GM19438 (cell line): ENCODE measurements around the gene ZNF205.

Source experiments
- ATAC-seq: cut with Tn5 transposase; IDR thresholded peaks from one replicate; pipeline ENCODE4 v1.9.1; 2021; ENCODE audit warnings: low read depth; ENCODE audit not compliant: unreplicated experiment

The ZNF205 gene

DNA sequence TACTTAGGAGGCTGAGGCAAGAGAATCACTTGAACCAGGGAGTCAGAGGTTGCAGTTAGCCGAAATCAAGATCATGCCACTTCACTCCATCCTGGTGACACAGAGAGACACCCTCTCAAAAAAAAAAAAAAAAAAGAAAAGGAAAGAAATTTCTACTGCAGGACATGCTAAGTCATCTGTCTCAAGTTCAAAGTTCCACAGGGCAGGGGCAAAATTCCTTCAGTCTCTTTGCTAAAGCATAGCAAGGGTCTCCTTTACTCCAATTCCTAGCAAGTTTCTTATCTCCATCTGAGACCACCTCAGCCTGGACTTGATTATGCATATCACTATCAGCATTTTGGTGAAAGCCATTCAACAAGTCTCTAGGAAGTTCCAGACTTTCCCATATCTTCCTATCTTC, 27.9 kb upstream of the ZNF205 start:
- no peak for ATAC-seq

GRCh38 chr16:3084969-3085670, 27.3 kb upstream of the ZNF205 start:
- ATAC-seq: no peak

DNA sequence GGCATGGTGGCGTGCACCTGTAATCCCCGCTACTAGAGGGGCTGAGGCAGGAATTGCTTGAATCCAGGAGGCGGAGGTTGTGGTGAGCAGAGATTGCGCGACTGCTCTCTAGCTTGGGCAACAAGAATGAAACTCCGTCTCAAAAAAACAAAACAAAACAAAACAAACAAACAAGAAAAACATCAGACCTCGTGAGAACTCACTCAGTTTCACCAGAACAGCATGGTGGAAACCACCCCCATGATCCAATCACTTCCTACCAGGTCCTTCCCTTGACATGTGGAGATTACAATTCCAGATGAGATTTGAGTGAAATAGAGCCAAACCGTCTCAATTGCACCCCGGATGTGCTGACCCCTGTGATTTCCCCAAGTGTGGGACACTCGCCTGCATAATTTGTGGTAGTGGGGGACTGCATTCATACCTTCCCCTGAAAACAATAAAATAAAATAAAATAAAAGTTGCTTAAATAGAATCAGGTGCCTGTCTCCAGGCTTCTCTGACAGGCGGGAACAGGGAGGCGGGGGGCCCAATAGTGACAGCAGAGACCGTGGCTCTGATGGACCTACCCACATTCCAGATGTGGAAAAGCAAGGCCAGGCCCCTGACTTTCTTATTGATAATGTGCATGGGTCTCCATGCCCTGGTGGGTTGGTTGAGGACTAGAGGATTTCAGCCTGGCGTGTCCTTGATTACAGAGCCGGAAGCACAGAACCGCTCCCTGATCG, 26.4 kb upstream of the ZNF205 start:
- ATAC-seq: no peak

GRCh38 chr16:3086596-3087242, 25.7 kb upstream of the ZNF205 start:
- no peak for ATAC-seq

DNA sequence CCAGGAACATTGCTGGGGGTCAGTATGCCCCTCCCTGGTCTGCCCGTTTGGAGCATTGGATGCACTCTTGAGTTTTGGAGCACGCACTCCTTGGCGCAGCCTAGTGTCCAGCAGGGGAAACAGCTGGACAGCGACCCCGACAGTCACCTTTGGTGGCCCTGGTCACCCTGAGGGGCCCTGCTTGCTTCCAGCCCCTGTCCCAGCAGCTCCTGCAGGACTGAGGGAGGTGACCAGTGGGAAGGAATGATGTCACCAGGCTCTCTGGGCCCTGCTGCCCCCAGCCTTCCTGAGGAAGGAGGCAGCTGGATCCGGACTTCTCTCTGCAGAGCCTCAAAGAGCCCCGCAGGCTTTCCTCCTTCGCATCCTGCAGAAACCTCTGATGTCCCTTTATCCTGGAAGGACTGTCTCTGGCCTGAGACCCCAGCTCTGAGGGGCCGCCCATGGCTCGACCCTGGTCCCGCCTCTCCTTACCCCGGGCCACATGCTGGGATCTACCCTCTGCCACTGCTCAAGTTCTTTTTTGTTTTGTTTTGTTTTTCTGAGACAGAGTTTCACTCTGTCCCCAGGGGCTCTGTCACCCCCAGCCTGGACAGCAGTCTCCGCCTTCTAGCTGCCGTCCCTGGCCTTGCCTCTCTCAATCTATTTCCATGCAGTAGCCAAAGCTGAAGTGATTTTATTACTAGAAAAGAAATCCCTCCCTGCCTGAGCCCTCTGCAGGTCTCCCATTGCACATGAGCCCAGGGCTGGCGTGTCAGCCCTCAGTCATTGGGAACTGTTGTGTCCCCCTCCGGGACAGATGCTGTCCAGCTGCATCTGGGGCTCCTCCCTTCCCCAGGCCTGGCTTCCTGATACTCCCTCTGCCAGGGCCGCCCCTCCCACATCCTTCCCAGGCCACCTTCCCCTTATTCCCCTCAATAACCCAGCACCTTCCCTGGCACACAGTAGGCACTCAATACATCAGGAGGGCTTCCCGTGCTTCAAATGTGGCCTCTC, 24.8 kb upstream of the ZNF205 start:
- ATAC-seq: no peak

DNA sequence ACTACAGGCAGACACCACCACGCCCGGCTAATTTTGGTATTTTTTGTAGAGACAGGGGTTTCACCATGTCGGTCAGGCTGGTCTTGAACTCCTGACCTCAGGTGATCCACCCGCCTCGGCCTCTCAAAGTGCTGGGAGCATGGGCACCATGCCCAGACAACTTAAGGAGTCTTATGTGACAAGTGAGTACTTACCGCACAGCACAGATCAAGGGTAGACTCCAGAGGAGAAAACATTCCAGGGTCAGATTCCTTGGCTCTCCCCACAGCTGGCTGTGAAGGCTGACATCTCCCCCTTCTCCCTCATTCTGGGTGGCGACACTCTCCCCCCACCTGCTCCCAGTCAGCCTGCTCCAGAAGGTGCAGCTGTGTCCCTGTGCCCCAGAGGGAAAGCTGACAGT, 23.9 kb upstream of the ZNF205 start:
- no peak for ATAC-seq

DNA sequence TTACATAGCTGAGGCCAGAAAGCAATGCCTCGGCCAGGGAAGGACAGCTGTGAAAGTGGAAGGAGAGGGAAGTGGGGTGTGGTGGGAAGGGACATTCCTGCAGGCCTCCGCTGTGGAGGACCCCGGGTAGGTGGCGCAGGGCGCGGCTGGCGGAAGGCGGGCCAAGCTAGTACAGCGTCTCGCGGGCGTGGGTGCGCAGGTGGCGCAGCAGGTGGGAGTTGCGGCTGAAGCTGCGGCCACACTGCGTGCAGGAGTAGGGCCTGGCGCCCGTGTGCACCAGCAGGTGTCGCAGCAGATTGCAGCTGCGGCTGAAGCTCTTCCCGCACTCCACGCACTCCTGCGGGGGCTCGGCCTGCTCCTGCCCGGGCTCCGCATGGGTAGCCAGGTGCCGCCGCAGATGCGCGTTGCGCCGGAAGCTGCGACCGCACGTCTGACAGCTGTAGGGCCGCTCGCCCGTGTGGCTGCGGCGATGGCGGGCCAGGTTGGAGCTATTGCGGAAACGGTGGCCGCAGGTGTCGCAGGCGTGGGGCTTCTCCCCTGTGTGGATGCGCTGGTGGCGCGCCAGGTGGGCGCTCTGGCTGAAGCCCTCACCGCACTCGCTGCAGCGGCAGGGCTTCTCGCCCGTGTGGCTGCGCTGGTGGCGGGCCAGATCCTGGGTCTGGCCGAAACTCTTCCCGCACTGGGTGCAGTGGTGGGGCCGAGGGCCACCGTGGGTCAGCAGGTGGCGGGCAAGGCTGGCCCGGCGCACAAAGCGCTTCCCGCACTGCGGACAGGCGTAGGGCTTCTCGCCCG, 23.3 kb upstream of the ZNF205 start:
- ATAC-seq: no peak

DNA sequence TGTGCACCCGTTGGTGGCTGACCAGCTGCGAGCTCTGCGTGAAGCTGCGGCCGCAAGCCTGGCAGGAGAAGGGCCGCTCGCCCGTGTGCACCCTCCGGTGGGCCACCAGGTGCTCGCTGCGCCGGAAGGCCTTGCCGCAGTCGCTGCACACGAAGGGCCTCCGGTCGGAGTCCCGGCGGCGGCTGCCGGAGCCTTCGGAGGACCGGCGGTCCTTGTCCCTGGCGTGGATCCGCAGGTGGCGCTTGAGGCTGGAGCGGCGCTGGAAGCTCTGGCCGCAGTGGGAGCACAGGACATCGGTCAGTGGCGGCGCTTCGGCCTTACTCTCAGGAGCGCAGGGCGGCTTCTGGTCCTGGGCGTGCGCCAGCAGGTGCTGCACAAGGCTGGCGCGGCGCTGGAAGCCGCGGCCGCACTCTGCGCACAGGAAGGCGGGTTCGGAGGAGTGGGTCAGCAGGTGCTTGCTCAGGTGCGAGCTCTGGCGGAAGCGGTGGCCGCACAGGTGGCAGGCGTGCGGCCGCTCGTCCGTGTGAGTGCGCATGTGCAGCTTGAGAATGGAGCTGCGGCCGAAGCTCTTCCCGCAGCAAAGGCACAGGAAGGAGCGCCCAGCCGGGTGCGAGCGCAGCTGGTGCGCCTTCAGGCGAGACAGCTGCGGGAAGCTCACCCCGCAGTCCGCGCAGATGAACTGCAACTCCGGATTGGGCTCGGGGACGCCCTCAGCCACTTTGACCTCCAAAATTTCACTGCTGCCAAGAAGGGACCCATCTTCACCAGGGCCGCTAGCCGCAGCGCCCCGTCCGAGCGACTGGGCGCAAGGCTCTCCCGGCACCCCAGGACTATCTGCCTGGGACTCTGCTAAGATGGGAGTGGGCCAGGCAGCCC, 22.4 kb upstream of the ZNF205 start:
- ATAC-seq: no peak

GRCh38 chr16:3091551-3091950, 20.8 kb upstream of the ZNF205 start:
- no peak for ATAC-seq

DNA sequence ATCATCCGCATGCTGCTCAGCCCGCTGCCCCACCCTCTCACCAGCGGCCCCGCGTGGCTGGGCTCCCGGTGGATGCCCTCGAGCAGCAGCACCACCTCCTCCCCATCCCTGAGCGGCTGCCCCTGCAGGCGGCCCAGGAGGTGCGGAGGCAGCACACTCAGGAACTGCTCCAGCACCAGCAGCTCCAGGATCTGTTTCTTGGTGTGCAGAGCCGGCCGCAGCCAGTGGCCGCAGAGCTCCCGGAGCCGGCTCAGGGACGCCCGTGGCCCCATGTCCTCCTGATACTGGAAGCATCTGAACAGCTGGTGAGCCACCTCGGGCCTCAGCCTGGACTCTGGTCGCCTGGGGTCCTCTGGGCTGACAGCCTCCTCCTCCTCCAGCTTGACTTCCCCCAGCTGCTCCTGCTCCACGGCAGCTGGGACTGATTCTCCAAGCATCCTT, 19.9 kb upstream of the ZNF205 start:
- ATAC-seq: no peak

GRCh38 chr16:3094289-3095027, 17.9 kb upstream of the ZNF205 start:
- ATAC-seq: no peak

GRCh38 chr16:3095869-3096268, 16.5 kb upstream of the ZNF205 start:
- ATAC-seq: no peak

- no peak for ATAC-seq
These were observed 16.0 kb upstream of the ZNF205 start for GRCh38 chr16:3096362-3096761.

- no peak for ATAC-seq
These were observed 15.1 kb upstream of the ZNF205 start for GRCh38 chr16:3097266-3097665.

- no peak for ATAC-seq
These were observed 13.7 kb upstream of the ZNF205 start, which contains the start of gene ZSCAN10 for GRCh38 chr16:3098459-3099394. TSS of gene ZSCAN10 (minus strand) at chr16:3099294. CDS start at chr16:3092937, 6,357 bp downstream.

GRCh38 chr16:3099395-3099731, 13.0 kb upstream of the ZNF205 start:
- no peak for ATAC-seq
